Activated CD8-positive, alpha-beta memory T cell treated with anti-CD3 and anti-CD28 coated beads for 4 hours (primary cell): ENCODE measurements around the gene SERPINI2.
"Not testable (repeated sequence)": the region's sequence is repeated elsewhere in the genome, so short reads cannot be mapped to it uniquely, and the experiment has no call there.

Experiments used
- DNase-seq, 2 donors: peaks; one replicate each; pipeline ENCODE4 v3.0.0-alpha.2; 2020; ENCODE audit warnings: low read depth in 2 of 2

Gene SERPINI2

DNA sequence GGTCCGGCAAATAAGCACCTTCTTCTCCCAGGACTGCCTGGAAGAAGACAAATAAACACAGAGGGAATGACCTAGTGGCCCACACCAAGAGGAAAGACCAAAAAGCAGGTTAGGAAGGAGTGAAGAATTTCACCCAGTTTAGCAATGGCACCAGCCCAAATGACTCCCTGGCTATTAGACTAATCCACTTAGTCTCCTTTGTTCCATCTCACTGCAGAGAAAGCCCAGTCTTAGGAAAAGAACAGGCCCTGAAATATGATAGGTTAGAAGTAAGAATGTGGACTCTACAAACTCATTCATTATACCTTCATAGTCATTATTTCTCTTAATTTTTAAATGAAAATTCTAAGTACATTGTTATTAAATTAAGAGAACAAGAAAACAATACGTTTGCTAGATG is 23.2 kb downstream of the SERPINI2 start:
- DNase-seq = no peak

DNA sequence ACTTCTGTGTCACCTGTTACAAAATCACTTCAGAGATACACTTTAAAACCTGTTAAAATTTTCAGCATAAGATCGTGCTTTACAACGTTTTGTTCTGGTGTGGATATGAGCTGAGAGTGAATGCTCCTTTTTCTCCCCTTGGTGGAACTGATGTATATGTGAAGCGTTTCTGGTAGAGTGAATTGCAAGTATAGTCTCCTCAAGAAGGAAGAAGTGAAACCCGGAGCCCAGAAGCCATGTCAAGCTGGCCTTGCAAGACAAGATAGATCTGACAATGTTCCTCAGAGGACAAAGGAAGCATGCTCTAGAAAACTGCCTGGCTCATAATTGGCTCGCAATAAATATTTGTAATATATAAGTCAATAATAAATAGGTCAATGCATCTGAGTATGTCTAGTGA is 23.6 kb downstream of the SERPINI2 start:
- no peak for DNase-seq

DNA sequence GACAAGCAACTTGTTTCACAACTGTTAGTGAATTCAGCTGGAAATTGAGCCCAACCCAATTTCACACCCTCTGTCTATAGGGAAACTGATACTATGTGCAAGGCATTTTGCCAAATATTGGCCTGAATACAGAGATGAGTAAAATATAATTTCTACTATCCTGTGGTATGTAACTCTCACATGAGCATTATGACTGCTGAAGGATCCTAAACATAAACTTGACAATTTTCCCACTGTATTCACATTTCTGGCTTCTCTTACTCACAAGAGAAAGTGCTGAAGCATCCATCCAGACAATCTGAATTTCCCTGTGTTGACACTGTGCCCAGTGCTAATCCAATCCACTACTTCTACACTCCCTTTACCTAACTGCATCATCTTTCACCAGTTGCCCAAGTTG is 28.4 kb downstream of the SERPINI2 start:
- DNase-seq = no peak

DNA sequence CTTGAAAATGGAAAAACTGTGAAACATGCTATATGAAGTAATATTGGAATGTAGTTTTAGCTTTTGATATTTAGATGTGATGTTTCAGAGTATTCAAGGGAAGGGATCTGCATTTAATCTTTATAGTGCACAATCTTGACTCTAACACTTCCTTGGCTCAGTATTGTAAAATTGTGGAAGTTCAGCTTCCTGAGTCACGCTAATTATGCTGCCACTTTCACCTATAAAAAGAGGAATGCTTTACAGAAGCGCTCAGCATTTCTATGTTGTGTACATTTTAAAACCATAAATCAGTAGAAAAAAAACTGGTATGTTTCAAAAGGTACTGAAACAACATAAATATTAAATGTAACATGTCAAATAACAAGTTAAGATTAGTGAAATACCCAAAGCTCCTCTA is 32.6 kb downstream of the SERPINI2 start:
- DNase-seq = no peak

DNA sequence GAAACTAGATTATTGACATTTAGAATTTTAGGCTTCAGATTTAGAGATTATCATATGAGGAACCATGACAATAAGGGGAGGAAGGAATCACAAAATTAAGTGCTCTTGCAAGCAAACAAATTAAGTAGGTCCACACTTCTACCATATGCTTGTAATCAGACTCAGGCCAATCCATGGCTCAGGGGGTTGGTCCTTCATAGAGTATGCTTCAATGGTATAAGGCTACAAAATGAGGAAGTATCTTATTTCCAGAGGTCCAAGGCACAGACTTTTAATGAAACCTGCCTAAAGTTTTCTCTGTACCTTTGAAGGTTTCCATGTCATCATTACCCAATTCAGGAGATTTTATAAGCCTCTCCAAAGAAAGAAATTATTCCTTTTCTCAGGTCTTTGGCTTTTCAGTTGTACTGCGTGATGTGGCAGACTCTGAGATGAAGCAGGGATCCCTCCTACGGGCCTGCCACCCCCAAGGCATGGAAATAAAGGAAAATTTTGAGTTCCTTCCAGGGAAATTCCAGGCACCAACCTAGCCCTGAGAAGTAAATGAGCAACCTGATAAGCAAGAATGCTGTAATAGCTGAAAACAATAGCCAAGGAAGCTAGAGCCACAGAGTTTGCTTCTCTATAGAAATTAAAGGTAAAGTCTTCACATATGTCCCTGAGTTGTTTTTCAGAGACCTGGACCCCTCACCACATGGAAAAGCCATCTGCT is 36.3 kb downstream of the SERPINI2 start:
- DNase-seq = no peak

DNA sequence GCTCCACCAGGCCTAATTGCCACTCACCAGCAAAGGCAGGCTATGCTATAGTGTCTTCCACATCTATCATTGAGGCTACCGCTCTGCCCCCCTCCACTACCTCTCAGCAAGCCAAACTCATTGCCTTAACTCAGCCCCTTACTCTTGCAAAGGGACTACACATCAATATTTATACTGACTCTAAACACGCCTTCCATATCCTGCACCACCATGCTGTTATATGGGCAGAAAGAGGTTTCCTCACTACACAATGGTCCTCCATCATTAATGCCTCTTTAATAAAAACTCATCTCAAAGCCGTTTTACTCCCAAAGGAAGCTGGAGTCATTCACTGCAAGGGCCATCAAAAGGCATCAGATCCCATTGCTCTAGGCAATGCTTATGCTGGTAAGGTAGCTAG is 46.9 kb downstream of the SERPINI2 start:
- not testable (repeated sequence) for DNase-seq

DNA sequence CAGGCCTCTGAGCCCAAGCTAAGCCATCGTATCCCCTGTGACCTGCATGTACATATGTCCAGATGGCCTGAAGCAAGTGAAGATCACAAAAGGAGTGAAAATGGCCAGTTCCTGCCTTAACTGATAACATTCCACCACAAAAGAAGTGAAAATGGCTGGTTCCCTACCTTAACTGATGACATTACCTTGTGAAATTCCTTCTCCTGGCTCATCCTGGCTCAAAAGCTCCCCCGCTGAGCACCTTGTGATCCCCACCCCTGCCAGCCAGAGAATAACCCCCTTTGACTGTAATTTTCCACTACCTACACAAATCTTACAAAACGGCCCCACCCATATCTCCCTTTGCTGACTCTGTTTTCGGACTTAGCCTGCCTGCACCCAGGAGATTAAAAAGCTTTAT is 51.4 kb downstream of the SERPINI2 start:
- not testable (repeated sequence) for DNase-seq

DNA sequence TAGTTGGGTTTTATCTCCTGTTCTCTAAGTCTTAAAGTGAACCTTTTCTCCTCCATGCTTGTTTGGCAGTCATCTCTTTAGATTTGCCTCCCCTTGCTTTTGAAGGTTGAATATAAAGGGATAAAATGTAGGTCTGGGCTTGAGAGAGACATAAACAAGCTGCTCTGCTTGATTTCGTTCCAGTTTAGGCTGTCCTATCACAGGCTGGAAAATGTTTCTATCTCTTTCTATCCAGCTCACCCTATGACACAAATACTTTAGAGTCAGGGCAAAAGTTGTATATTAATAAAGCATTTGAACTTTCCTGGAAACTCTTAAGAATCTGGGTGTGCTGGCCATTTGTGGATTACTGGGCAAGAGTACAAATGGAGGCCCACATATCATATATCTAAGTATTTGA is 64.2 kb downstream of the SERPINI2 start:
- DNase-seq = no peak

DNA sequence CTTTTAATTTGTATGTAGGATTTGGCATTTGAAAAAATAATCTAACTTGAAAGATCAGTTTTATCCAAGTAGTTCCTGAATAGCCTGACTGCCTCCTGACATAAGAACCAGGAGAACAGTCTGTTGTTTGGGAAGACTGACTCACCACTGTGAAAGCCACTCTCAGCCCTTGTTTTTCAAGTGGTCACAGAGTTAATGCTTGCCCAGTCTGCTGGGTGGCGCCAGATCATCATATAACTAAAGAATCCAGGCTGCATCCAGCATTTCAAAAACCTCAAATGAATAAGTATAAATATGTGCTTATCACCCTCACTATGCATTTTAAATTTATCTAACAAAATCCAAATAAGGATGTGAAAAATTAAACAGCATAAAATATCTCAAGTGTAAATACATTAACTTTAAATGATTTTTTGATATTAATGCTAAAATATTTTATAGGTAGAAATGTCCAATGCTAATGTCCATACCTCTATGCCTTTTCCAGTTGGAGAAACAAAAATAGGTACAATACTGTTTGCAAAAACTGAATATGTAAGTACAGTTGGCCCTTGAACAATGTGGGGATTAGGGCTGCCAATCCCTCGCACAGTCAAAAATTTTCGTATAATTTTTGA is 66.9 kb downstream of the SERPINI2 start:
- no peak for DNase-seq

DNA sequence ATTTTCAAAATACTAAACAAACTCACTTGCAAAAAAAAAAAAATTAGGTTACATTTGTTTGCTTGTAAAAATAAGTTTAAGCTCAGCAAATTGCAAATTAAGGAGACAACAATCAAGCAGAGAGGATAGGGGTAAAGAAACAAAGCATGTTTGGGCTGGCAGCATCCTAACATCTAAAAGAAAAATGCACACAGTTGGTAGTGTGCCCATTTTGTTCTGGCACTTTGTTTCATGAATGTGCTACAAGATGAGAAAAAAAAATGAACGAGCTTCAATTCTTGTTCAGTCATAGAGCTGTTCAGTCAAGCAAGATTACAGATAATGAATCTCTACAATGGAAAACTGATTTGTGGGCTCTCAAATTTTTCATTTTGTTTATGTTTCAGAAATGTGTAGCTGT is 76.0 kb downstream of the SERPINI2 start:
- DNase-seq = no peak

DNA sequence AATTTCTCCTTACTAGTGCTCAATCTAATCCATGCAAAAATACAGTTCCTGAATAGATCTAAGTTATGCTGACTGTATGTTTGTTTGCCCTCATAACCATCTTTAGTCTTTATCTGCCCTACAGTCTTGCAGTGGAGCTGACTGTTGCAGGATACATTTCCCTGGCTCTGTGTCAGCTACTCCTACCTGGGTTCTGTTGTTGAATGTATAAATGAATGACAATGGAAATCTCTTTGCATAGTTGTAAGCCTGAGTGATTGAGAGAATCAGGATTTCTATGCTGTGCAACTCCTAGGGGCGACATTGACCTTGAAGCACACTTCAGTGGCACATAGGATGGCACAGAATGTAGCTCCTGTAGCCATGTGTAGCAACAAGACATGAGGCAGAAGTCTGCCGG is 77.8 kb downstream of the SERPINI2 start:
- no peak for DNase-seq

DNA sequence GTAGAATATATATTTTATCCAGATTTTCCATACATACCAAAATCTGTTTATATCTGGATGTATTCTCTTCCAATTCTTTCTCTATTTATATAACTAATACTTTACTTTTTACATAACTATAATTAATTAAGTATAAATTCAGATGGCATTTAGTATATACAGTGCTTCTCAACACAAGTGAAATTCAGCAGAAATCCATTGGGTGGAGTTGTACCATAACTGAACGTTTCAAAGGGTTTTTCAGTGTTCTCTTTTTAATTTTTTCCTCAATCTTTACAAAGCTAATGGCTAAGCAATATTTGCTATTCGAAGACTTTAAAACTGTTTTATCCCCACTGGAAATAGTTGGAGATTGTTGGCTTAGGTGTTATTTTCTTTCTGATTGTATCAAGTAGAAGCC is 79.8 kb downstream of the SERPINI2 start:
- DNase-seq = no peak
